Measurements from ENCODE around the gene RPTOR.

The RPTOR gene

DNA sequence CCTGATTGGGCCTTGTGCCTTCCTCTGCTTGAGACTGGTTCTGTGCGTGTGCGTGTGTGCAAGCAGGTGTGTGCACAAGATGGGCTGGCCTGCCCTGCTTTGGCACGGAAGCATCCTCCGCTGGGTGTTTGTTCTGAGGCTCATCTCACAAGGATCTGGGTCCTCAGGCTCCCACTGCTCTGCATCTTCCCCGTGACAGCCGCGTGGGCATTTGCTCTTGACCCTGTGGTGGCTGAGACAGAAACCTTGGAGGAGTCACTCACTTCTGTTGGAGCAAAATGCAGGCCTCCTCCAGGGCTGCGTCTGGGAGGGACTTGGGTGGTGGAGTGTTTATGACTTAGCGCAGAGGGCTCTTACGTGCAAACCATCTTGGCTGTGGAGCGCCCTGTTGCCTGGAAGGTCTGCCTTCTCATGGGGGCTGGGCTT lies 119.2 kb downstream of the RPTOR start:
- DNase-seq (ENCODE audit: low spot score) = no peak
- POLR2A ChIA-PET (ENCODE audit: low non-redundant PET) = no interaction called here
- CTCF ChIA-PET = no interaction called here
- no peak overlapping the region for H3K27ac ChIP-seq
- TF ChIP-seq, protein P1, sequence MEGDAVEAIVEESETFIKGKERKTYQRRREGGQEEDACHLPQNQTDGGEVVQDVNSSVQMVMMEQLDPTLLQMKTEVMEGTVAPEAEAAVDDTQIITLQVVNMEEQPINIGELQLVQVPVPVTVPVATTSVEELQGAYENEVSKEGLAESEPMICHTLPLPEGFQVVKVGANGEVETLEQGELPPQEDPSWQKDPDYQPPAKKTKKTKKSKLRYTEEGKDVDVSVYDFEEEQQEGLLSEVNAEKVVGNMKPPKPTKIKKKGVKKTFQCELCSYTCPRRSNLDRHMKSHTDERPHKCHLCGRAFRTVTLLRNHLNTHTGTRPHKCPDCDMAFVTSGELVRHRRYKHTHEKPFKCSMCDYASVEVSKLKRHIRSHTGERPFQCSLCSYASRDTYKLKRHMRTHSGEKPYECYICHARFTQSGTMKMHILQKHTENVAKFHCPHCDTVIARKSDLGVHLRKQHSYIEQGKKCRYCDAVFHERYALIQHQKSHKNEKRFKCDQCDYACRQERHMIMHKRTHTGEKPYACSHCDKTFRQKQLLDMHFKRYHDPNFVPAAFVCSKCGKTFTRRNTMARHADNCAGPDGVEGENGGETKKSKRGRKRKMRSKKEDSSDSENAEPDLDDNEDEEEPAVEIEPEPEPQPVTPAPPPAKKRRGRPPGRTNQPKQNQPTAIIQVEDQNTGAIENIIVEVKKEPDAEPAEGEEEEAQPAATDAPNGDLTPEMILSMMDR (conservative IDR thresholded peaks at IDR 0.05; ENCODE audit: low read depth) = no peak

DNA sequence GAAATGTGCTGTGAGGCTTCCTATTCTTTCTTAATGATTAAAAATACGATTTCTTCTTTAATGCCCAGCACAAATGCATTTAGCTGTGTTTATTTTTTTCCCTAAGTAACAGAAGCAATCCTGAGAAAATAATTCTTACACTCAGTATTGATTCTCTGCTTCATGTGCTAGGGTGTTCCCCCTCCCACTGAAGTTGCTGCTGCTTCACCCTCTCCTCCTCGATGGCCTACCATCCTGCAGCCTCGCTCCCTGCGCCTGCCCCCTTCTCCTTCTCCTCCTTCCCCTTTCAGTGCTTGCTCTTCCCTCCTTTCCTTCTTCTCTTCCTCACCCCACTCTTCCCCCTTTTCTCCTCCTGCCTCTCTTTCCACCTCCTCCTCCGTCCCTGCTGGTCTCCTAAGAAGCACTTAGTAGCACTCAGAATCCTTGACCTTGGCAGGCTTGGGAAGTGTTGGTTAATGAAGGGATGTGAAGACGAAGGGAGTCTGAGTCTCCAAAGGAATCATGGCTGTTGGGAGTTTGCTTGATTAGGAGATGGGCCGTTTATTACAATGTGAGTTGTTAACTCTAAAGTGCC lies 119.7 kb downstream of the RPTOR start:
- CTCF ChIA-PET = no interaction called here
- TF ChIP-seq, protein P1 (conservative IDR thresholded peaks at IDR 0.05; ENCODE audit: low read depth) = no peak
- no peak for DNase-seq (ENCODE audit: low spot score)
- POLR2A ChIA-PET (ENCODE audit: low non-redundant PET) = no interaction called here
- H3K27ac ChIP-seq = no peak overlapping the region

DNA sequence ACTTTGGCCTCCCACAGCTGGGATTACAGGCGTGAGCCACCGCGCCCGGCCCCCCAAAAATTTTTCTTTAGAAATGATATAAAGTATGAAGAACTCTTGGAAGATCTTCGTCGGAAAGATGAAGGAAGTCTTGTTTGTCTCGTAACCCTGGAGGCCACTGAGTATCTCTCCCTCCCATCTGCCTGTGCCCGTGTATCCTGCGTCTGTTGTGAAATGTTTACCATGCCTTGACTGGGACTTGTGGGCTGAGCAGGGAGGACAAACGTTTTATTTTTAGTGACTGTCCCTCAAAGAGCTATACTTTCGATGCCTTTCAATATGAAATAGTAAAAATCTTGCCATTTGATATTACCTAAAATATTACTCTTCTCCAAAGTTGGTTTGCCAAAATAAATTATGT lies 121.2 kb downstream of the RPTOR start:
- TF ChIP-seq, protein P1 (conservative IDR thresholded peaks at IDR 0.05; ENCODE audit: low read depth) = no peak
- DNase-seq (ENCODE audit: low spot score) = no peak
- POLR2A ChIA-PET (ENCODE audit: low non-redundant PET) = no interaction called here
- CTCF ChIA-PET = no interaction called here
- no peak overlapping the region for H3K27ac ChIP-seq

GRCh38 chr17:80666867-80667266 lies 122.2 kb downstream of the RPTOR start:
- ChIA-PET POLR2A (ENCODE audit: low non-redundant PET) (no interaction called here), CTCF (interaction anchor here (1.1 kb wide), 1 partner anchor 17 kb away, joined by 6 read pairs; no protein-coding TSS in a partner anchor)
- H3K27ac ChIP-seq = 0 out of 2 replicates have a peak overlapping the region, but pooled peaks have one; percentile 0
- DNase-seq (ENCODE audit: low spot score) = no peak
- TF ChIP-seq, protein P1 (conservative IDR thresholded peaks at IDR 0.05; ENCODE audit: low read depth) = no peak

DNA sequence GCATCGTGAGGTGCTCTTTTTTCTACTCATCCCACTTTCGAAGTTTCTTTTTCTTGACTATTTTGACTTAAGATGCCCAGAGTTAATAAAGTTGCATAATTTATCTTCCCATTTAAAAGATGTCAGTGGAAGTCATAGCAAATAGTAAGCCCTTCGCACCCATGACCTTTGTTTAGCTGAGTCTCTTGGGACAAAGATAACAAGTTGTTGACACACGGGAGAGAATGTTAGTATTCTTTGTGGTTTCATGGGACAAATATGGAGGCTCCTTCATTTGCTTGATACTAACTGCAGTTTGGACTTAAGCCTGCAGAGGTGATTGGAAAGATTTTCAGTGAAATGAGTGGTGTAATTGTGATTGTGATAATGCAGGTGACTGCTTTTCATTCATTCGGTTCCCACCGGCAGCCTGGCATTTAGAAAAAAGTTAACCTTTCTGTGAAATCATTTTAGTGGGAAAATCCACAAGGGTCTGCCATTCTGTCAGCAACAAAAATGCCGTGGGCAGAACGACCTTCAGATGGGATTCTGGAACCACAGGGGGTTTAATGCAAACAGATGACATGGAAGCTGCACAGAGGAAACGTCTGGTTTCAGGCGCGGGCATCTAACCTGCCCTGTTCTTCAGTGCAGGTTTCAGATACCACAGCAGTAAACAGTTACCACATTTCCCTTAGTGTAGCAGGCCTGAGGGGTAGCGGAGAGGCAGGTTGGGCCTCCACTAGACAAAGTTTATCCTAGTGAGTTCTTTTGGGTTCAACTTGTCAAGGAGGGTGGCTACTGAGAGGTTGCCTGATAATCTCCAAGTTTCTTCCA lies 123.0 kb downstream of the RPTOR start:
- no peak overlapping the region for H3K27ac ChIP-seq
- CTCF ChIA-PET = interaction anchor here (1.1 kb wide), 1 partner anchor 18 kb away, joined by 6 read pairs; no protein-coding TSS in a partner anchor
- POLR2A ChIA-PET (ENCODE audit: low non-redundant PET) = no interaction called here
- TF ChIP-seq, protein P1 (conservative IDR thresholded peaks at IDR 0.05; ENCODE audit: low read depth) = no peak
- DNase-seq (ENCODE audit: low spot score) = no peak

DNA sequence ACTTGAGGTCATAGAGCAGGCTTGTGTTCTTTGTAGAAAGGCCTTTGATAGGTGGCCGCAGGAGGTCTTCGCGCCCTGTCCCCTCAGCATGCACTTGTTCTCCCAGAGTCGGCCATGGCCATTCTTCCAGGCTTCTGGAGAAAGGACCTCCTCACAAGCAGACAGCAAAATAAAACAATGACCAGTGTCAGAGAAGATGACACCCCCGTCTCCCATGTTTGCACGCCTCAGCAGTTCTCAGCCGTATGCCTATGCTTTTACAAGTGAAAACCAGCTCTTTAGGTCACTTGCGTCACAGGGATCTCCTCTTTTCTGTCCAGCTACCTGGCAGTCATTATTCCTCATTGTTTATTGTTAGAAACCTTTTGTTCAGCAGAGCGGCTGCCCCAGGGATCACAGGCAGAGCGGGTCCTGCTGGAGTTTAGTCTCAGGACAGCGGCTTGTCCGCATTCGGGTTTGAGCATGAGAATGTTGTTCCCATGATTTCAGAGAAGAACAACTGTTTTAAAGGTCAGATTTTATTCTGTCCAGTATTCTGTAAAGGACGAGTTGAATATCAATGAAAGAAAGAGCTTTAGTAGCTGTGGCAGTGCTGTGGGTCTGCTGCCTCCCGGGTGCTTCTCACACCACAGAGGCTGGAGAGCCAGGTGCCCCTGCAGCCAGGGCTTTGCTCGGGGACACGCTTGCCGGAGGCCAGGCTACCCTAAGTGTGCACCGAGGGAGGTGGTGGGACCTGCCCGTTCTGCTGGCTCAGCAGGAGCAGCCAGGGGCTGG lies 123.9 kb downstream of the RPTOR start:
- ChIA-PET POLR2A (ENCODE audit: low non-redundant PET) (no interaction called here), CTCF (no interaction called here)
- no peak for DNase-seq (ENCODE audit: low spot score)
- TF ChIP-seq, protein P1 (conservative IDR thresholded peaks at IDR 0.05; ENCODE audit: low read depth) = no peak
- peak overlapping the region; percentile 20; the same call in 1 of the 2 replicates for H3K27ac ChIP-seq

Data from RWPE1 (cell line).